ENCODE data around the gene SEC14L6.
"Not testable (repeated sequence)": the region's sequence is repeated elsewhere in the genome, so short reads cannot be mapped to it uniquely, and the experiment has no call there.

SEC14L6 gene

GRCh38 chr22:30559889-30560288 is 13.3 kb upstream of the SEC14L6 start:
- CTCF ChIA-PET = no interaction called here
- no peak for TF ChIP-seq CTCF (conservative IDR thresholded peaks at IDR 0.05; ENCODE audit: low read depth)
- no peak for DNase-seq (ENCODE audit: low spot score)
- POLR2A ChIA-PET (ENCODE audit: low non-redundant PET) = no interaction called here
- no peak overlapping the region for H3K27ac ChIP-seq

GRCh38 chr22:30557243-30557642 is 10.7 kb upstream of the SEC14L6 start:
- POLR2A ChIA-PET (ENCODE audit: low non-redundant PET) = no interaction called here
- CTCF ChIA-PET = interaction anchor here (0.6 kb wide), 2 partner anchors 130 to 399 kb away, joined by 3 read pairs; no protein-coding TSS in a partner anchor
- no peak for DNase-seq (ENCODE audit: low spot score)
- H3K27ac ChIP-seq = no peak overlapping the region
- TF ChIP-seq CTCF (conservative IDR thresholded peaks at IDR 0.05; ENCODE audit: low read depth) = no peak

- DNase-seq (ENCODE audit: low spot score) = no peak
- H3K27ac ChIP-seq = no peak overlapping the region
- ChIA-PET POLR2A (ENCODE audit: low non-redundant PET) (no interaction called here), CTCF (no interaction called here)
- no peak for TF ChIP-seq CTCF (conservative IDR thresholded peaks at IDR 0.05; ENCODE audit: low read depth)
Observed at GRCh38 chr22:30556388-30556787, 9.8 kb upstream of the SEC14L6 start.

GRCh38 chr22:30555282-30556210 is 9.0 kb upstream of the SEC14L6 start:
- ChIA-PET CTCF (no interaction called here), POLR2A (ENCODE audit: low non-redundant PET) (no interaction called here)
- no peak for TF ChIP-seq CTCF (conservative IDR thresholded peaks at IDR 0.05; ENCODE audit: low read depth)
- DNase-seq (ENCODE audit: low spot score) = no peak
- no peak overlapping the region for H3K27ac ChIP-seq

GRCh38 chr22:30553971-30554370 is 7.4 kb upstream of the SEC14L6 start:
- no peak for DNase-seq (ENCODE audit: low spot score)
- H3K27ac ChIP-seq = no peak overlapping the region
- ChIA-PET POLR2A (ENCODE audit: low non-redundant PET) (no interaction called here), CTCF (no interaction called here)
- TF ChIP-seq CTCF (conservative IDR thresholded peaks at IDR 0.05; ENCODE audit: low read depth) = no peak

GRCh38 chr22:30552719-30553118 is 6.2 kb upstream of the SEC14L6 start:
- DNase-seq (ENCODE audit: low spot score) = no peak
- no peak overlapping the region for H3K27ac ChIP-seq
- no peak for TF ChIP-seq CTCF (conservative IDR thresholded peaks at IDR 0.05; ENCODE audit: low read depth)
- ChIA-PET POLR2A (ENCODE audit: low non-redundant PET) (no interaction called here), CTCF (no interaction called here)

- POLR2A ChIA-PET (ENCODE audit: low non-redundant PET); CTCF ChIA-PET; DNase-seq (ENCODE audit: low spot score); H3K27ac ChIP-seq: not testable (repeated sequence)
Observed at GRCh38 chr22:30551813-30552212, 5.3 kb upstream of the SEC14L6 start.
